HG03135 (cell line): ENCODE data around the gene CADM2.

Experiments
- ATAC-seq: cut with Tn5 transposase; IDR thresholded peaks from one replicate; pipeline ENCODE4 v1.9.1; 2021; ENCODE audit warnings: mild to moderate bottlenecking, moderate library complexity; ENCODE audit not compliant: unreplicated experiment

Gene CADM2

DNA sequence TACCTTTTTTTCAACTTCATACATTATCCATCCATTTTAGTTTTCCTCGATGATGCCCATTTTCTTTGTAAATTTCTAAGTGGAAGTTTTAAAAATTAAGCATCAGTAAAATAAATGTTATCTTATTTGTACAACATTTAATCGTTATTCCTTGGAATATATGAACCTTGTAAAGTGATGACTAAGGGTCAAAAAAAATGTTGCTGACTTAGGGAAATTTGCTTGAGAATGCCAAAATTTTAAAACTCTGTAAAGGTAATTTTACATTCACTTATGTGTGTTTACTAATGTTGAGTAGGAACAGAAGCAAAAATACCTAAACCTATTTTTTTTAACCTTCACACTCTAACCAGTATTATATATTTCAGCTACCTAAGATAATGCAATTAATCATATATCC lies 1115.0 kb downstream of the CADM2 start:
- ATAC-seq, result no peak

DNA sequence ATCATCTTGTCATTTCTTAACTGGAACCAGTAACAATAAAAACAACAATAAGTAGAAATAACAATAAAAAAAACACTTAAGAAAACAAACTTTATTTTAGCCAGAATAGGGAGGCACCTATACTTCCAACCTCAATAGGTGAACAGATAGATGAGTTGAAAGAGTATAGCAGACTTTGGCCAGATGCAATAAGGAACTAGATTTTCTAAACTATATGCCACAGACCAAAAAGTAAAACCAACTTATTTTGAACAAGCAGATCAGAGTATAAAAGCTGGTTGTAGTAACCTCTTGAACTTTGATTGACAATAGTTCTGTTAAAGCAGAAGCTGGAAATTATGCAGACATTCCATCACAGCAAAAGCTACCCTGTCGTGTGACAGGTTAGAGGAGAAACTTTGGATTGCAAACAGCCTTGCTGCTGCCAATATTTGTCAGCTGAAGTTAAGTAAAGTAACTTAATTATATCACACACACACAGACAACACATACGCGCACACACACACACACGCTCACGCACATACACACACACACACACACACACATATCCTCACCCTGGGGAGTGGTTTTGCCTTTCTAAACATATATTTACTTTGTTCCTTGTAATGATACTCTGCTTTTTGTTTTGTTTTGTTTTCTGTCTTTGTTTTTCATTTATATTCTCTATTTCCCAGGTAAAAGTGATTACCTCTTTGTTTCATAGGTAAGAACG lies 1128.5 kb downstream of the CADM2 start:
- no peak for ATAC-seq

DNA sequence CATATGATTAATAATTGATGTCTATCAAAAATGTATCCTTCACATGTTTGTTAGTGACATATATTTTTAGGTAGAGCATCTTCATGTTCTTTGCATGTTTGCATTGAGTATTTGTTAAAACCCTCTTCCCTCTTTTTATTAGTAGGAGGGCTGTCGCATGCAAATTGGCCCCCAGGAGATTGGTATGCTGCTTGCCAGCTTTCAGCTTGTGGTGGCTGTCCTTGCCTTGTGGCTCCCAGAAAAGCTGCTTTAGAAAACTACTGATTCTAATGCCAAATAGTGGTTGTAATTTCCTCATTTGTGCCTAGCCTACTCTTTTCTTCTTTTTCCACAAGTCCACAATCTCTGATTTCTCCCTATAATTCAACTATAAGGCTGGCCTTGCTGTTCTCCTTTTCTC lies 1145.4 kb downstream of the CADM2 start:
- ATAC-seq, result no peak

DNA sequence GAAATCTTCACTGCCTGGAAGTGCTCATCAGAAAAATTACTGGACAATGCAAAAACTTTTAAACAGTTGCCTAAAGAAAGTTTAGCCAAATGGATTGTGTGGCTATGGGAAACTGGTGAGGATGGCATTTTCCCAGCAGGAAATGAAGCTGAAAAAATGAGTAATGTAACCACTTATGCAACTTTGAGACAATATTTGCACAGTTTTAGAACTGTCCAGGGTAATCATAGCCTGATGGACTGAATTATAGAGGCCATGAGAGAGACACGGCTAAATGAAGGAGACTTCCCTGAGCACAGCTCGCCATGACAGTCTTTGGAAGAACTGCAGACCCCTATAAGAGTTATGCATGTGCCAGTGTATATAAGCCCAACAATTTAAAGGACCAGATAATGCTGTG lies 1150.6 kb downstream of the CADM2 start:
- ATAC-seq, result no peak
